ENCODE data around the gene LIMS1.

DNA sequence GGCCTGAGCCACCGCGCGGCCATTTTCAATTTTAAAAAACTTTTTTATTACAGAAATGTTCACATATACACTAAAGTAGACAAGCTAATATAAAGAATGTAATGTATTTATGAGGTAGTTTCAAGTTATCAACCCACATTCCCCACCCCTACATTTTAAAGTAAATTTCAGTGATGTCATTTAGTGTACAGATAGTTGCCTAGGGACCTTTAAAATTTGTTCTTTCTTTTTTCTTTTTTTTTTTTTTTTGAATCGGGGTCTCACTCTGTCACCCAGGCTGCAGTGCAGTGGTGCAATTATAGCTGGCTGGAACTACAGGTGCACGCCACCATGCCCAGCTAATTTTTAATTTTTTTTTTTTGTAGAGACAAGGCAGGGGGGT is 2.6 kb upstream of the LIMS1 start:
- TF ChIP-seq, protein P1, sequence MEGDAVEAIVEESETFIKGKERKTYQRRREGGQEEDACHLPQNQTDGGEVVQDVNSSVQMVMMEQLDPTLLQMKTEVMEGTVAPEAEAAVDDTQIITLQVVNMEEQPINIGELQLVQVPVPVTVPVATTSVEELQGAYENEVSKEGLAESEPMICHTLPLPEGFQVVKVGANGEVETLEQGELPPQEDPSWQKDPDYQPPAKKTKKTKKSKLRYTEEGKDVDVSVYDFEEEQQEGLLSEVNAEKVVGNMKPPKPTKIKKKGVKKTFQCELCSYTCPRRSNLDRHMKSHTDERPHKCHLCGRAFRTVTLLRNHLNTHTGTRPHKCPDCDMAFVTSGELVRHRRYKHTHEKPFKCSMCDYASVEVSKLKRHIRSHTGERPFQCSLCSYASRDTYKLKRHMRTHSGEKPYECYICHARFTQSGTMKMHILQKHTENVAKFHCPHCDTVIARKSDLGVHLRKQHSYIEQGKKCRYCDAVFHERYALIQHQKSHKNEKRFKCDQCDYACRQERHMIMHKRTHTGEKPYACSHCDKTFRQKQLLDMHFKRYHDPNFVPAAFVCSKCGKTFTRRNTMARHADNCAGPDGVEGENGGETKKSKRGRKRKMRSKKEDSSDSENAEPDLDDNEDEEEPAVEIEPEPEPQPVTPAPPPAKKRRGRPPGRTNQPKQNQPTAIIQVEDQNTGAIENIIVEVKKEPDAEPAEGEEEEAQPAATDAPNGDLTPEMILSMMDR (IDR thresholded peaks at IDR 0.05): no peak
- no peak for TF ChIP-seq POLR2A (IDR thresholded peaks at IDR 0.05)

Measured in lower leg skin (tissue), 3 donors.